ENCODE results near the gene GMIP. TPM values are rescaled to one million over a fixed set of nuclear protein-coding genes. Genes with fewer than 3 reads are reported as not detected.
A peak's percentile ranks its signal among the peaks of the same experiment; 100 is the strongest.
"Not testable (repeated sequence)": the region's sequence is repeated elsewhere in the genome, so short reads cannot be mapped to it uniquely, and the experiment has no call there.

GMIP gene
- total RNA-seq, 1 donor: 3.2 TPM

- TF ChIP-seq, protein P1, sequence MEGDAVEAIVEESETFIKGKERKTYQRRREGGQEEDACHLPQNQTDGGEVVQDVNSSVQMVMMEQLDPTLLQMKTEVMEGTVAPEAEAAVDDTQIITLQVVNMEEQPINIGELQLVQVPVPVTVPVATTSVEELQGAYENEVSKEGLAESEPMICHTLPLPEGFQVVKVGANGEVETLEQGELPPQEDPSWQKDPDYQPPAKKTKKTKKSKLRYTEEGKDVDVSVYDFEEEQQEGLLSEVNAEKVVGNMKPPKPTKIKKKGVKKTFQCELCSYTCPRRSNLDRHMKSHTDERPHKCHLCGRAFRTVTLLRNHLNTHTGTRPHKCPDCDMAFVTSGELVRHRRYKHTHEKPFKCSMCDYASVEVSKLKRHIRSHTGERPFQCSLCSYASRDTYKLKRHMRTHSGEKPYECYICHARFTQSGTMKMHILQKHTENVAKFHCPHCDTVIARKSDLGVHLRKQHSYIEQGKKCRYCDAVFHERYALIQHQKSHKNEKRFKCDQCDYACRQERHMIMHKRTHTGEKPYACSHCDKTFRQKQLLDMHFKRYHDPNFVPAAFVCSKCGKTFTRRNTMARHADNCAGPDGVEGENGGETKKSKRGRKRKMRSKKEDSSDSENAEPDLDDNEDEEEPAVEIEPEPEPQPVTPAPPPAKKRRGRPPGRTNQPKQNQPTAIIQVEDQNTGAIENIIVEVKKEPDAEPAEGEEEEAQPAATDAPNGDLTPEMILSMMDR (IDR thresholded peaks at IDR 0.05; ENCODE audit: insufficient read depth, low read length): no peak
- H3K4me3 ChIP-seq (ENCODE audit: low read depth, low read length): no peak overlapping the region
- DNase-seq (ENCODE audit: low read depth): no peak
These were observed 37.4 kb downstream of the GMIP start for GRCh38 chr19:19606021-19606420.

GRCh38 chr19:19602713-19603324 lies 40.6 kb downstream of the GMIP start:
- DNase-seq (ENCODE audit: low read depth): no peak
- H3K4me3 ChIP-seq (ENCODE audit: low read depth, low read length): no peak overlapping the region
- TF ChIP-seq, protein P1 (IDR thresholded peaks at IDR 0.05; ENCODE audit: insufficient read depth, low read length): no peak

- DNase-seq (ENCODE audit: low read depth): no peak
- H3K4me3 ChIP-seq (ENCODE audit: low read depth, low read length): no peak overlapping the region
These were observed 41.2 kb downstream of the GMIP start for GRCh38 chr19:19602136-19602712.

DNA sequence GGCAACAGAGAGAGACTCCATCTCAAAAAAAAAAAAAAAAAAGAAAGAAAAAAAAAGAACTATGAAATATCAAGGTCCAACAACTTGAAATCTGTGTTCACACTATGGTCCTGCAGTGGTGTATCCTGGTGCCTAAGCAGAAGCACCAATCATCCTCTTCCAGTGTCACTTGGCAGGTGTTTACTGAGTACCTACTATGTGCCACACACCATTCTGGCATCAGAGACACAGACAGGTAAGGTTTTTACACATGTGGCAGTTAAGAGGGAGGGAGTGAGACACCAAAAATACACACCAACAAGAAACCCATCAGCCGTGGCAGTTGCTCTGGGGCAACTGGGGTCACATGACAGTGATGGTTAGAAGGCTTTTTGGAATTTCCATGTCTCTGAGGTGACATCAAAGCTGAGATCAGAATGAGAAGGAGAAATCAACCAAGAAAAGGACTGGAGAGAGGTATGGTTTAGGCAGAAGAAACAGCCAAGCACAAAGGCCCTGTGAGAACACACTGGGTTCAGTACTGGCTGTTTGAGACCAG lies 42.6 kb downstream of the GMIP start:
- TF ChIP-seq, protein P1 (IDR thresholded peaks at IDR 0.05; ENCODE audit: insufficient read depth, low read length): no peak
- no peak overlapping the region for H3K4me3 ChIP-seq (ENCODE audit: low read depth, low read length)
- DNase-seq (ENCODE audit: low read depth): no peak

More at GRCh38 chr19:19602136-19602712, 41.2 kb downstream of the GMIP start:
- TF ChIP-seq, protein P1 (IDR thresholded peaks at IDR 0.05; ENCODE audit: insufficient read depth, low read length): no peak

- H3K4me3 ChIP-seq (ENCODE audit: low read depth, low read length); DNase-seq (ENCODE audit: low read depth): not testable (repeated sequence)
These were observed 44.6 kb downstream of the GMIP start for GRCh38 chr19:19598728-19599451.

- DNase-seq (ENCODE audit: low read depth): no peak
- TF ChIP-seq, protein P1 (IDR thresholded peaks at IDR 0.05; ENCODE audit: insufficient read depth, low read length): no peak
- no peak overlapping the region for H3K4me3 ChIP-seq (ENCODE audit: low read depth, low read length)
These were observed 45.6 kb downstream of the GMIP start for GRCh38 chr19:19597809-19598306.

GRCh38 chr19:19595171-19595701 lies 48.2 kb downstream of the GMIP start:
- TF ChIP-seq, protein P1 (IDR thresholded peaks at IDR 0.05; ENCODE audit: insufficient read depth, low read length): no peak
- DNase-seq (ENCODE audit: low read depth): peak; percentile 17
- no peak overlapping the region for H3K4me3 ChIP-seq (ENCODE audit: low read depth, low read length)
